HG03175 (cell line): ENCODE measurements around the gene DNPEP.
A peak's percentile ranks its signal among the peaks of the same experiment; 100 is the strongest.

Source experiments
- ATAC-seq: cut with Tn5 transposase; IDR thresholded peaks from one replicate; pipeline ENCODE4 v1.9.1; 2021; ENCODE audit warnings: mild to moderate bottlenecking, moderate library complexity; ENCODE audit not compliant: unreplicated experiment

DNPEP gene

GRCh38 chr2:219387306-219388120 is at the start of gene DNPEP:
TSS of gene DNPEP (minus strand) at chr2:219387912. CDS start at chr2:219387794, 118 bp downstream.
- ATAC-seq, result peak; percentile 68

- ATAC-seq, result no peak
Measured at GRCh38 chr2:219437141-219437540, 49.4 kb upstream of the DNPEP start.

- no peak for ATAC-seq
Measured at GRCh38 chr2:219436491-219436890, 48.8 kb upstream of the DNPEP start.

GRCh38 chr2:219435701-219436100 is 48.0 kb upstream of the DNPEP start:
- no peak for ATAC-seq

- ATAC-seq, result no peak
Measured at GRCh38 chr2:219434718-219435525, 47.2 kb upstream of the DNPEP start, which contains the start of gene SPEG. TSS of gene SPEG (plus strand) at chr2:219434843. CDS start at chr2:219434978, 135 bp downstream.

- ATAC-seq, result no peak
Measured at GRCh38 chr2:219434468-219434717, 46.7 kb upstream of the DNPEP start.

GRCh38 chr2:219433666-219434467 is 46.2 kb upstream of the DNPEP start:
- no peak for ATAC-seq

- ATAC-seq, result no peak
Measured at GRCh38 chr2:219430633-219431615, 43.2 kb upstream of the DNPEP start.

- ATAC-seq, result no peak
Measured at GRCh38 chr2:219429958-219430606, 42.4 kb upstream of the DNPEP start.

GRCh38 chr2:219428469-219428868 is 40.8 kb upstream of the DNPEP start:
- no peak for ATAC-seq

- no peak for ATAC-seq
Measured at GRCh38 chr2:219426534-219427136, 38.9 kb upstream of the DNPEP start.

GRCh38 chr2:219426068-219426443 is 38.3 kb upstream of the DNPEP start:
- no peak for ATAC-seq

- ATAC-seq, result no peak
Measured at GRCh38 chr2:219425238-219426067, 37.7 kb upstream of the DNPEP start.

- ATAC-seq, result no peak
Measured at GRCh38 chr2:219423652-219424377, 36.1 kb upstream of the DNPEP start.

- no peak for ATAC-seq
Measured at GRCh38 chr2:219422952-219423534, 35.3 kb upstream of the DNPEP start.

GRCh38 chr2:219421323-219421722 is 33.6 kb upstream of the DNPEP start:
- no peak for ATAC-seq

- no peak for ATAC-seq
Measured at GRCh38 chr2:219420687-219421086, 33.0 kb upstream of the DNPEP start.
